ENCODE measurements around the gene G6PC3.
"Not testable (repeated sequence)": the region's sequence is repeated elsewhere in the genome, so short reads cannot be mapped to it uniquely, and the experiment has no call there.

G6PC3 gene, protein sequence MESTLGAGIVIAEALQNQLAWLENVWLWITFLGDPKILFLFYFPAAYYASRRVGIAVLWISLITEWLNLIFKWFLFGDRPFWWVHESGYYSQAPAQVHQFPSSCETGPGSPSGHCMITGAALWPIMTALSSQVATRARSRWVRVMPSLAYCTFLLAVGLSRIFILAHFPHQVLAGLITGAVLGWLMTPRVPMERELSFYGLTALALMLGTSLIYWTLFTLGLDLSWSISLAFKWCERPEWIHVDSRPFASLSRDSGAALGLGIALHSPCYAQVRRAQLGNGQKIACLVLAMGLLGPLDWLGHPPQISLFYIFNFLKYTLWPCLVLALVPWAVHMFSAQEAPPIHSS

DNA sequence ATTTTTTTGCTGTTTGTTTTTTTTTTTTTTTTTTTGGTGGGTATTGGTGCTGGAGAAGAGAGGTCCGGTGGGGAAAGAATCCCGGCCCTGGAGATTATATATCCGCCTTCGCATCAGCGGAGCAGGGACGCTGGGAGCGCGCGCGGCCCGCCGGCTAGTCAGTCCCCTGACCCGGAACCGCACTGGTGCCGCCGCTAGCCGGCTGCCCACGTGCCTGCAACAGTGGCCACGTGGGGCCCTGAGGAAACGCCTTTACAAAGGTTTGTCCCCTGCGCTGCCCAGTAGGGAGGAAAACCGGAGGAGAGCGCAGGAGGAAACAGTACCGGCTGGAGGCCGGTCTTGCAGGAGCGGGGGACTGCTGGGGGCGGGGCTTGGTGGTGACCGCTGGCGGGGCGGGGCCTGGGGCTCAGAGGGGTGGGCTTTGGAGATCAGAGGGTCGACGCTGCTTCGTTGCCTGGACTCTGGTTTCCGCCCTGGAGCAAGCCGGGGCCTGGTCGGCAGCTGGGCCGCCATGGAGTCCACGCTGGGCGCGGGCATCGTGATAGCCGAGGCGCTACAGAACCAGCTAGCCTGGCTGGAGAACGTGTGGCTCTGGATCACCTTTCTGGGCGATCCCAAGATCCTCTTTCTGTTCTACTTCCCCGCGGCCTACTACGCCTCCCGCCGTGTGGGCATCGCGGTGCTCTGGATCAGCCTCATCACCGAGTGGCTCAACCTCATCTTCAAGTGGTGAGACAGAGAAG is at the start of gene G6PC3:
Gene G6PC3, plus strand, starts transcription at position 281 of the 743 bp plus-strand sequence. Its CDS starts 231 bp downstream, at position 512.
- DNase-seq (ENCODE audit: low read depth, low spot score), result peak; percentile 61
- peak within 1 kb of the TSS; percentile 91 for H3K27ac ChIP-seq

- DNase-seq (ENCODE audit: low read depth, low spot score); H3K27ac ChIP-seq: not testable (repeated sequence)
Observed at GRCh38 chr17:44021227-44021626, 49.3 kb upstream of the G6PC3 start.

- DNase-seq (ENCODE audit: low read depth, low spot score), result no peak
Observed at GRCh38 chr17:44022246-44022645, 48.3 kb upstream of the G6PC3 start.

DNA sequence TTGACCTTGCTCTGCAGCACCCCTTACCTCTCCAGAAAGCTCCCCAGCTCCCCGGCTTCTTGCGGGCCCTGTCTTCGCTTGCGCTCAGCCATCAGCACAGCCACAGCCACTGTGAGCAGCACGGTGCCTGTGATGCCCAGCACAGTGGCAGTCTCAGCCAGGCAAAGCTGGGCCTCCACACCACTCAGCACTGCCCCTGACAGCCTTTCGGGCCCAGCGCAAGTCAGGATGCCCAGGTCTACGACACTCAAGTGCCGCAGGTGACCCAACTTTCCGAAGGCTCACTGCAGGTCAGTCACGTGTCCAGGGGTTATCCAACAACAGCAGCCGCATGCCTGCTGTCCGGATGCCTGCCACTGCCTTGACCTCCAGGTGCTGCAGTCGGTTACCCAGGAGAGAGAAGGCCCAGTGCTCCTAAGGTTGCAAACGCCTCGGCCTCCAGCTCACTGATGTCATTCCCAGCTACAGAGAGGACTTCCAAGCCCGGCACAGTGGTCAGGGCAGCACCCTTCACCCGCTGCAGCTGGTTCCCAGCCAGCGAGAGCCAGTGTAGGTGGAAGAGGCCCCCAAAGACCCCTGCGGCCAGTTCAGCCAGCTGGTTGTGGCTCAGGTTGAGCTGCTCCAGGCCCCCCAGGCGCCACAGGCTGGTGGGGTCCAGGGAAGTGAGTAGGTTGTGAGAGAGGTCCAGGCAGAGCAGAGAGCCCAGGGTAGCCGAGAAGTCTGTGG is 46.8 kb upstream of the G6PC3 start:
- no peak overlapping the region for H3K27ac ChIP-seq
- DNase-seq (ENCODE audit: low read depth, low spot score), result no peak

More at GRCh38 chr17:44022246-44022645, 48.3 kb upstream of the G6PC3 start:
- no peak overlapping the region for H3K27ac ChIP-seq

DNA sequence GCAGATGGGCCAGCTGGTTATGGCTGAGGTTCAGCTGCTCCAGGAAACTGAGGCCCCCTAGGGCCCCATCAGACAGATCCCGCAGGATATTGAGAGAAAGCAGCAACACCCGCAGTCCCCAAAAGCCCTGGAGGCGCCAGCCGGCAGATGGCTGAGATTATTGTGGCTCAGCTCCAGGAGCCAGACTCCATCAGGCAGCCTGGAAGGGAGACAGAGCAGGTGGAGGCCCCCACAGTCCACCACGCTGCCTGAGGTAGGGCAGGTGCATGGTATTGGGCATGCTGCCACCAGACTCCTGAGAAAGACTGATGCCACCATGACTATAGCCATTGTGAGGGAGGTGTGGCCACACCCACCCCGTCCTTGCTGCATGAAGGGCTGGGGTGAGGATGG is 46.3 kb upstream of the G6PC3 start:
- no peak for DNase-seq (ENCODE audit: low read depth, low spot score)
- no peak overlapping the region for H3K27ac ChIP-seq

DNA sequence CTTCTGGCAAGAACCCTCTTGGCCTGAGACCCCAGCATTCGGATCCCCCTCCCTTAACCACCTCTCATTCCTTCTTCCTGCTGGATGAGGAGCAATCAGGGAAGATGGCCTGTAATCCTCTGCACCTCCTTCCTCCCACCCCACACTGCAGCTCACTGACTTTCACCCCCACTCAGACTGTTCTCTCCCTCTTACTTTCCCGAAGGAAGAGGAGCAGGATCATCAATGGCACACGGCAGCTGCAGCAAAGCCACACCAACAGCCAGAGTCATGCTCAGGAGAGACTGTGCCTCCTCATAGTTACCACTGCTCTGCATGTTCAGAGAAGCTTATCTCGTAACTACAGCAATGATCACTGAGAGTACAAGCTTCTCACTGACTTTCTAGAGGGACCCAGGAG is 45.7 kb upstream of the G6PC3 start:
- DNase-seq (ENCODE audit: low read depth, low spot score), result no peak
- no peak overlapping the region for H3K27ac ChIP-seq

DNA sequence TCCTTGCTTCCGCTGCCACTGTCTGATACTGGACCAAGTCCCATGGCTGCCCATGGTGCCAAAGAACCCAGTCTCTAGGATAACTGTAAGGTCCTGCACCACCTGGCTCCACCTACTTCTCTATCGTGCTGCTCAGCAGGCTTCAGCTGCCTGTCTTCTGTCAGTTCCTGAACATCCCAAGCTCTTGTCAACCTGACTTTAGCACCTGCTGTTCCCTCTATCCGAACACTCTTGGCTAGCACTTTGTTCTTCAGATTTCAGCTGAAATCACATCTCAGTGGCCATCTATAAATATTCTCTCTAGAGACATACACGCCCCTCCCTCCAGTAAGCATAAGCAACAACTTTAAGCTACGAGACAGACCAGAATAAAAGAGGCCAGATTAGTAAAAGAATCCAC is 40.8 kb upstream of the G6PC3 start:
- DNase-seq (ENCODE audit: low read depth, low spot score), result no peak
- no peak overlapping the region for H3K27ac ChIP-seq

DNA sequence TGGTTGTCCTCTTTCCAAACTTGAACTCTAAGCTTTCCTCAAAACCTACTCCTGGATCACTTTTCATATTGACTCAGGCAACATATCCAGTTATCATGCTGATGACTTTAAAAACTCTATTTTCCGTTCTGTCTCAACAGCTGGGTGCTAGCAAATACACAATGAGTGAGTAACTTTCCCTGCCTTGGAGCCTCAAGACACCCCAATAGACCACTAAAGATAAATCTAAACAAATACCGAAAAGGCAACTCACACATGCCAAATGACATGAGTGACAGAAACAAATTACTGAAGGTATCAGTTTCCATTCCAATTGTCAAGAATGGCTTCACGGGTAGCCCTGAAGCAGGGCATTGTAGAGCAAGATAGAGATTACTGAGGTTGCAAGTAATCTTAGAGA is 40.1 kb upstream of the G6PC3 start:
- H3K27ac ChIP-seq, result no peak overlapping the region
- DNase-seq (ENCODE audit: low read depth, low spot score), result no peak

DNA sequence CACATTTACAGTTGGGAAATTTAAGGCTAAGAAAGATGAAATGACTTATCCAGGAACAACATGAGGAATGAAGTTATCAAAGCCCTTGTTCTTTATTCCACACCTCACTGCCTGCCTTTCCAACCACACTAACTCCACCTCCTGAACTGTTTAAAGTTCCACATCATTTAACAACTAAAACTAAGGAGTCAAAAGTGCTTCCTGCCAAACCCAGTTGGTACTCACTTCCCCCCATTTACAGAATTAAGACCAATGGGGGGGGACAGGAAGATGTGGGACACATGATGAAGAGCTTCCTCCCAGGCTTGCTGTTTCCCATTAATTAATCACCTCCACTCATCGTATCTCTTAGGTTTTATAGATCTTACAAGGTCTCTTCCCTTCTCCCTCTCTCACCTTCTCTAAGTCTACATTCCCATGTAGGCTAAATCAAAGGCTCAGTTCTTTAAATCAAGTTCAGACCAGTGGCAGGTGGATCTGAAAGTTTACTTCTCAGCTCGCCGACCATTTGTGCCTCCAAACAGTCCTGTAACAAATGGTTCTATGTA is 36.6 kb upstream of the G6PC3 start:
- DNase-seq (ENCODE audit: low read depth, low spot score), result no peak
- H3K27ac ChIP-seq, result no peak overlapping the region

- H3K27ac ChIP-seq; DNase-seq (ENCODE audit: low read depth, low spot score): not testable (repeated sequence)
Observed at GRCh38 chr17:44034688-44035087, 35.8 kb upstream of the G6PC3 start.

DNA sequence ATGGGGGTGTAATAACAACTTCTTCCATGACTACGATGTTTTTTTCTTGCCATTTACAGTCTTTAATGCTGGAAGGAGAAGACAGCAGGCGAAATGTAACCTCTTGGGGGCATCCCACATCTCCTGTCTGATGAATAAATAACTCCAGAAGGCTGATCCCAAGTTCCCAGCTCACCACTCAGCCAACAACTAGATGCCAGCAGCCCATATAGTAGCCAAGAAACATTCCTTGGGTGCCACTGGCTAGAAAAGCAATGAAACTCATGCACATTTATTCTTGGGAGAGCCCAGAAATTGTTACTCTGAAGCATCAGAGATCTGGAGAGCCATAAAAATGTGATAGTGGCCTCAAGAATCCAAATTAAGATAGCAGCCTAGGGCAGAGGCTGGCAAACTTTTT is 33.1 kb upstream of the G6PC3 start:
- DNase-seq (ENCODE audit: low read depth, low spot score), result no peak
- H3K27ac ChIP-seq, result no peak overlapping the region

GRCh38 chr17:44038604-44039011 is 31.9 kb upstream of the G6PC3 start:
- DNase-seq (ENCODE audit: low read depth, low spot score), result no peak
- no peak overlapping the region for H3K27ac ChIP-seq

DNA sequence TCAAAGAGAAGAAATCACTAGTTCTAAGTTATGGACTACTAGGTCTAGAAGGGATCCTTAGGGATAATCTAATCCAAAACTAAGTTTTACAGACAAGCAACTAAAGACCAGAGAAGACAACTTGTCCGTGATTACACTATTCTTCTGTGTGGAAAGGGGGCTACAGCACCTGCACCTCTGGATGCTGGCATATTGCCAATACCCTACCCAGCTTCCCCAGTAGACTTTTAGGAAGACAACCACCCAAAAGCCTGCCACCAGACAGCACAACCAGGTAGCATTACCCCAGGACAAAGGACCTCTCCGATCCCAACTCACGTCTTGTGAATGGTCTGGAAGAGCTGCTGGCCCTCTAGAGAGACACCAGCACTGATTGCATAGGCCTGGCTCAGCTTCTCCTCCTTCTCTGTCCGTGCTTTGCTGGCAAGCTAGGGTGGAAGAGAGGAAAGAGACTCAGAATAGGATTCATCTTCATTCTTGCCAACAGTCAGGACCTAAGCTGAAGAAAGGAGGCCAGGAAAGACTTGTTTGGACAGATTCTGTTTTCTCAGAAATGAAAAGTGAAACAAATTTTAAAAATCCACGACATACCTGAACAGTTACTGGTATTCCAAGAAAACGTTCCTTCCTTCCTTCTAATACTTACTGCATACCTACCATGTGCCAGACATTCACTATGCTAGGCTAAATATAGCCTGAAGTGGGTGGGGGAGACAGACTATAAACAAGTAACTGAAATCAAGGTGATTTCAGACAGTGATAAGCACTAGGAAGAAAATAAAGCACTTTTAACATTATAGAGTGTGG is 30.5 kb upstream of the G6PC3 start:
- DNase-seq (ENCODE audit: low read depth, low spot score), result peak; percentile 27
- H3K27ac ChIP-seq, result peak overlapping the region; percentile 53

GRCh38 chr17:44043272-44043696 is 27.3 kb upstream of the G6PC3 start:
- DNase-seq (ENCODE audit: low read depth, low spot score), result no peak
- peak overlapping the region; percentile 2 for H3K27ac ChIP-seq

DNA sequence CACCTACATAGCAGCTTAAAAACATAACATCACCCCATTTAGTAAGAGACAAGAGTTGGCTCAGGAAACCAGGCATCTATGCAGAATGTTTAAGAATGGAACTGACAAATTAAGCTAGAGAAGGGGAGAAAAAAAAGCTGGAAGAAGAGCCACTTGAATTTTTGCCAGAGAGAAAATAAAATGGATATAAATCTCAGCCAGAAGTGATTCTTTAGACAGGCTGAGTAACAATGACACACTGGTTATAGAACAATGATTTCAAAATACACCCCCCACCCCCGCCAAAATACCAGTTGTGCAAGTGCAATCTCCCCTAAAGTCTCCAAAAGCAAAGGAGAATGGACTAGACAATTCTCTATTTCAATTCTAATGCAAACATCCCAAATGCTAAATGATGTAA is 26.5 kb upstream of the G6PC3 start:
- no peak for DNase-seq (ENCODE audit: low read depth, low spot score)
- H3K27ac ChIP-seq, result peak overlapping the region; percentile 2

DNA sequence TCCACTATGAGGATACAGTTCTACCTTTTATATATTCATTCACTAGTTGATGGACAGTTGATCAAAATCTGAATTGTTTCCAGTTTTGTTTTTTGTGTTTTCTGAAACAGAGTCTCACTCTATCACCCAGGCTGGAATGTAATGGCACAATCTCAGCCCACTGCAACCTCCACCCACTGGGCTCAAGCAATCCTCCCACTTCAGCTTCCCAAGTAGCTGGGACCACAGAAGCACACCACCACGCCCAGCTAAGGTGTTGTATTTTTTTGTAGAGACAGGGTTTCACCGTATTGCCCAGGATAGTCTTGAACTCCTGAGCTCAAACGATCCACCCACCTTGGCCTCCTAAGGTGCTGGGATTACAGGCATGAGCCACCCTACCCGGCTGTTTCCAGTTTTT is 25.0 kb upstream of the G6PC3 start:
- DNase-seq (ENCODE audit: low read depth, low spot score), result no peak
- H3K27ac ChIP-seq, result no peak overlapping the region

- H3K27ac ChIP-seq; DNase-seq (ENCODE audit: low read depth, low spot score): not testable (repeated sequence)
Observed at GRCh38 chr17:44046893-44047292, 23.6 kb upstream of the G6PC3 start.

DNA sequence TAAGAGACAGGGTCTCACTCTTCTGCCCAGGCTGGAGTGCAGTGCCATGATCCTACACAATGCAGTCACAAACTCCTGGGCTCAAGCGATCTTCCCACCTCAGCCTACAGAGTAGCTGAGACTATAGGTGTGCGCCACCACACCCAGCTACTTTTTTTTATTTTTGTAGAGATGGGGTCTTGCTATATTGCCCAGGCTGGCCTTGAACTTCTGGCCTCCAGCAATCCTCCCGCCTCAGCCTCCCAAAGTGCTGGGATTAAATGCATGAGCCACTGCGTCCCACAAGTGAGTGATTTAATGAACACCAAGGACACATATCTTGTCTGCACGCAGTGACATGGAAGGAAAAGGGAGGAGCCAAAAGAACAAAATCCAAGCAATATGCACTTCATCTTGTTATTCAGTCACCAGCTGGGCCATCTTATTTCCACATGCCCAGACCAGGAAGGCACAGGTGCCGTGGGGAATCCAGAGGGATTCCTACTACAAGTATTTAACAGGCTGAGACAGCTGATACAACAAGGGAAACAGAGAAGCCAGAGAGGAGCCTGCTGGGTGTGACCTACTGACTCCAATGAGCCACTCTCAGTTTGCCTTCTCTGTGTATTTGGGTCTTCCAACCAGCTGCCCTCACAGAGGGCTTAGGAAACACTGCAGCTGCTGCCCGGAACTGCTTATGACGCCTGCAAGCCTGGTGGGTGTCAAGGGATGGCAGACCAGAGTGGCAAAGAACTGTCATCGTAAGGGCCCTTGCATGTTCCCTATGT is 21.1 kb upstream of the G6PC3 start:
- DNase-seq (ENCODE audit: low read depth, low spot score), result no peak
- no peak overlapping the region for H3K27ac ChIP-seq

All from epithelial cell of prostate (primary cell).